Endothelial cell of umbilical vein (primary cell): ENCODE measurements around the gene CEP152. TPM values are rescaled to one million over a fixed set of nuclear protein-coding genes. Genes with fewer than 3 reads are reported as not detected.

Source experiments
- BruUV-seq: library from RNA; stranded (reverse); fragments of 400-500 nt; replicated peaks from 2 replicates; lab custom pipeline; 2021; lab: Mats Ljungman, UMichigan
- CTCF ChIA-PET: fragments of 300-600, 350-600 bp; sonication (Branson Sonifier 250); formaldehyde crosslinking; loops from one replicate; lab custom pipeline; 2021; ENCODE audit warnings: antibody characterized with exemption, inconsistent platforms; lab: Charles Lee
- POLR2A ChIA-PET: fragments of 300-600, 350-600 bp; sonication (Branson Sonifier 250); formaldehyde crosslinking; loops from one replicate; lab custom pipeline; 2021; ENCODE audit warnings: antibody characterized with exemption, inconsistent platforms; lab: Charles Lee
- DNase-seq: peaks from one replicate; pipeline ENCODE4 v3.0.0-alpha.2; 2011; ENCODE audit warnings: low read depth, low spot score
- FAIRE-seq: peaks from 2 replicates; lab custom pipeline; 2011; peaks lifted over from hg19 to GRCh38; lab: Jason Lieb, UNC
- H2AFZ ChIP-seq: 2 replicates; pipeline ENCODE4 v1.6.0; 2012; ENCODE audit warnings: low read depth, low read length, control low read depth, inconsistent platforms
- H3K27ac ChIP-seq: 2 replicates; pipeline ENCODE4 v1.5.1; 2011; ENCODE audit warnings: low read depth, mild to moderate bottlenecking, control low read depth, low read length, moderate library complexity; ENCODE audit not compliant: insufficient read depth
- H3K27me3 ChIP-seq, 2 experiments: 2 replicates each; pipeline versions ENCODE4 v1.6.0 to v1.6.1; 2011; ENCODE audit warnings: low read length in 2 of 2, mixed read lengths in 1 of 2; ENCODE audit not compliant: control insufficient read depth in 2 of 2, insufficient read depth in 2 of 2
- H3K36me3 ChIP-seq, 2 experiments: 2 replicates in 1 of 2; 3 replicates in 1 of 2; pipeline ENCODE4 v1.5.1; 2011; ENCODE audit warnings: low read length in 2 of 2, mild to moderate bottlenecking in 1 of 2, moderate library complexity in 1 of 2; ENCODE audit not compliant: control insufficient read depth in 2 of 2, insufficient read depth in 2 of 2; ENCODE audit errors: extremely low read depth in 1 of 2
- H3K4me1 ChIP-seq: 3 replicates; pipeline ENCODE4 v1.5.1; 2011; ENCODE audit warnings: mild to moderate bottlenecking, low read length; ENCODE audit not compliant: control insufficient read depth, insufficient read depth; ENCODE audit errors: extremely low read depth
- H3K4me2 ChIP-seq: 2 replicates; pipeline ENCODE4 v1.6.1; 2011; ENCODE audit warnings: low read length, control low read depth, mixed read lengths; ENCODE audit not compliant: insufficient read depth
- H3K4me3 ChIP-seq, 3 experiments: fragments of 200-600 bp in 1 of 3; sonication (generic), shearing (Covaris generic) in 1 of 3; replicated peaks in 1 of 3; 2 replicates each; pipeline ENCODE4 v1.5.1; 2011 to 2016; ENCODE audit warnings: control low read depth in 3 of 3, low read length in 3 of 3, mild to moderate bottlenecking in 2 of 3, inconsistent platforms in 1 of 3, low read depth in 1 of 3, moderate library complexity in 1 of 3; ENCODE audit not compliant: insufficient read depth in 1 of 3
- H3K79me2 ChIP-seq: 2 replicates; pipeline ENCODE4 v1.6.0; 2012; ENCODE audit warnings: low read length, inconsistent platforms; ENCODE audit not compliant: control insufficient read depth, insufficient read depth
- H3K9ac ChIP-seq: replicated peaks from 2 replicates; pipeline ENCODE3; 2011; ENCODE audit warnings: low read length, control low read depth; ENCODE audit not compliant: insufficient read depth; ENCODE audit errors: extremely low read depth
- H3K9me1 ChIP-seq: replicated peaks from 3 replicates; pipeline ENCODE4 v1.6.0; 2011; ENCODE audit warnings: mild to moderate bottlenecking, low read length; ENCODE audit not compliant: control insufficient read depth, insufficient read depth; ENCODE audit errors: extremely low read depth
- H3K9me3 ChIP-seq: replicated peaks from 2 replicates; pipeline ENCODE4 v1.5.1; 2012; ENCODE audit warnings: low read length, inconsistent platforms; ENCODE audit not compliant: control insufficient read depth, insufficient read depth
- H4K20me1 ChIP-seq: replicated peaks from 2 replicates; pipeline ENCODE3; 2011; ENCODE audit warnings: mild to moderate bottlenecking, low read length; ENCODE audit not compliant: control insufficient read depth, insufficient read depth; ENCODE audit errors: extremely low read depth
- CTCF ChIP-seq, 2 donors: IDR thresholded peaks; 1 replicate in 1 of 2; 2 replicates in 1 of 2; pipeline ENCODE4 v1.5.1; 2011; ENCODE audit warnings: low read length in 2 of 2, mild to moderate bottlenecking in 2 of 2, moderate library complexity in 2 of 2, control low read depth in 1 of 2, inconsistent platforms in 1 of 2, low read depth in 1 of 2; ENCODE audit not compliant: insufficient read depth in 1 of 2; ENCODE audit errors: extremely low read depth in 1 of 2
- EZH2 ChIP-seq: IDR thresholded peaks from 2 replicates; pipeline ENCODE4 v1.6.1; 2012; ENCODE audit warnings: borderline replicate concordance, low read depth, mild to moderate bottlenecking, moderate library complexity, low read length, inconsistent platforms; ENCODE audit not compliant: severe bottlenecking
- FOS ChIP-seq: IDR thresholded peaks from 2 replicates; pipeline ENCODE4 v1.6.1; 2011; ENCODE audit warnings: mild to moderate bottlenecking, low read length, moderate library complexity, borderline replicate concordance; ENCODE audit not compliant: insufficient read depth
- GATA2 ChIP-seq: IDR thresholded peaks from 2 replicates; pipeline ENCODE4 v1.7.0; 2011; ENCODE audit warnings: low read depth, mild to moderate bottlenecking, moderate library complexity, mixed read lengths, low read length; ENCODE audit not compliant: insufficient read length, insufficient read depth
- JUN ChIP-seq: IDR thresholded peaks from 2 replicates; pipeline ENCODE4 v1.6.1; 2011; ENCODE audit warnings: borderline replicate concordance, low read depth; ENCODE audit not compliant: insufficient read length, insufficient read depth
- MAX ChIP-seq: IDR thresholded peaks from 2 replicates; pipeline ENCODE4 v1.6.1; 2011; ENCODE audit not compliant: insufficient read depth, insufficient read length
- MYC ChIP-seq: IDR thresholded peaks from one replicate; pipeline ENCODE4 v1.6.1; 2011; ENCODE audit warnings: mild to moderate bottlenecking, low read depth, low read length
- POLR2A ChIP-seq: IDR thresholded peaks from 2 replicates; pipeline ENCODE4 v1.6.1; 2012; ENCODE audit warnings: low read depth, mild to moderate bottlenecking, control low read depth, low read length
- POLR2AphosphoS5 ChIP-seq: IDR thresholded peaks from 2 replicates; pipeline ENCODE4 v1.6.1; 2012; ENCODE audit warnings: low read depth, mild to moderate bottlenecking, control low read depth, low read length, moderate library complexity; ENCODE audit not compliant: insufficient read depth
- dilution Hi-C: fragments of 300-500 bp; cut with MboI; formaldehyde crosslinking; loops from one replicate; pipeline ENCODE4 v1.15.0; 2019; ENCODE audit warnings: low sequenced_read_pairs; ENCODE audit not compliant: extremely low pct_ligation_motif_present
- intact Hi-C: fragments of 100-400 bp; cut with micrococcal nuclease; formaldehyde crosslinking; loops from one replicate; pipeline ENCODE4 v1.10.0; 2022
- polyA plus RNA-seq, 4 experiments: library from polyadenylated mRNA; depleted of rRNA in 3 of 4; stranded (reverse) in 3 of 4; unstranded in 1 of 4; fragments of >200 nt; gene quantifications; 2 replicates each; pipeline versions ENCODE4 v1.2.1 to v1.2.3, GENCODE V29; 2011 to 2012; ENCODE audit warnings: missing spikeins in 1 of 4
- total RNA-seq: library from RNA; stranded (reverse); gene quantifications from 2 replicates; pipeline ENCODE4 v1.2.3, GENCODE V29; 2021

CEP152 gene
- total and polyA plus RNA-seq, 2 donors (not counting 3 experiments of a cell fraction or from before 2014, with no cell fraction given): 3.0 to 15.7 TPM

DNA sequence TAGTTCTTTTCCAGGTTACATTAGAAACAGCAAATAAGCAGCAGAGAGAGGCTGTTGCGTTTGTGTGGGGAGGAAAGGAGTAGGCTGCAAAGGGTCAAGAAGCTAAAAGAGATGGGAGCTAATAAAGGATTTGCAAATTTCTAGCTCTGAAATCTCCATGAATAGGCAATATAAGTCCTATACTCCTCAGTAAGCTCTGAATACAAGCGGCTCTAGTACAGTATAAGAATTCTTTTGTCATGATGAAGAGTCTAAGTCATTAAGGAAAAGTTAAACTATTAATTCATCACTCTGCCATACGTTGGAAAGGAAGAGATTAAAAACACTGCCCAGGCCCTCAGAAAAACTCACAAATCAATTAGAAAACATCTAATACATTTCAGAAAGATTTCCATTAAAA is 59.3 kb downstream of the CEP152 start:
- H3K36me3 ChIP-seq: peaks cover 0 to 2% of the 10 kb centered on the region in 2 experiments
- H3K9me1 ChIP-seq: no peaks in the 10 kb centered on the region
- no peak overlapping the region for H3K27ac ChIP-seq
- TF ChIP-seq POLR2AphosphoS5 (no peak), FOS (no peak), MYC (no peak), EZH2 (no peak), GATA2 (no peak), JUN (no peak), MAX (no peak), POLR2A (no peak), CTCF (IDR thresholded peaks at IDR 0.05; ENCODE audit: extremely low read depth in 1 of 2, insufficient read depth in 1 of 2, low read depth in 1 of 2, low read length in 2 of 2) (no peak)
- no peaks in the 10 kb centered on the region for H3K79me2 ChIP-seq
- H3K27me3 ChIP-seq: no peaks in the 10 kb centered on the region
- no peak overlapping the region for H3K4me2 ChIP-seq
- ChIA-PET CTCF (interaction anchor here (1.0 to 1.4 kb wide), 3 partner anchors 9 to 39 kb away, joined by 3 to 5 read pairs (median 5); no protein-coding TSS in a partner anchor), POLR2A (no interaction called here)
- DNase-seq (no peak), FAIRE-seq (no peak)
- H3K4me1 ChIP-seq: no peaks in the 10 kb centered on the region
- BruUV-seq: no TSS peak
- H4K20me1 ChIP-seq: no peaks in the 10 kb centered on the region
- intact Hi-C loops (no loop called here), dilution Hi-C loops (no loop called here)
- no peak overlapping the region for H2AFZ ChIP-seq
- no peaks in the 10 kb centered on the region for H3K9me3 ChIP-seq
- no peak overlapping the region for H3K4me3 ChIP-seq
- H3K9ac ChIP-seq: no peak overlapping the region
